ENCODE measurements around the gene PGM2. TPM values are rescaled to one million over a fixed set of nuclear protein-coding genes. Genes with fewer than 3 reads are reported as not detected.

Gene PGM2
- total and polyA plus RNA-seq, 2 experiments from 2014 or later = 11.2 to 17.9 TPM

DNA sequence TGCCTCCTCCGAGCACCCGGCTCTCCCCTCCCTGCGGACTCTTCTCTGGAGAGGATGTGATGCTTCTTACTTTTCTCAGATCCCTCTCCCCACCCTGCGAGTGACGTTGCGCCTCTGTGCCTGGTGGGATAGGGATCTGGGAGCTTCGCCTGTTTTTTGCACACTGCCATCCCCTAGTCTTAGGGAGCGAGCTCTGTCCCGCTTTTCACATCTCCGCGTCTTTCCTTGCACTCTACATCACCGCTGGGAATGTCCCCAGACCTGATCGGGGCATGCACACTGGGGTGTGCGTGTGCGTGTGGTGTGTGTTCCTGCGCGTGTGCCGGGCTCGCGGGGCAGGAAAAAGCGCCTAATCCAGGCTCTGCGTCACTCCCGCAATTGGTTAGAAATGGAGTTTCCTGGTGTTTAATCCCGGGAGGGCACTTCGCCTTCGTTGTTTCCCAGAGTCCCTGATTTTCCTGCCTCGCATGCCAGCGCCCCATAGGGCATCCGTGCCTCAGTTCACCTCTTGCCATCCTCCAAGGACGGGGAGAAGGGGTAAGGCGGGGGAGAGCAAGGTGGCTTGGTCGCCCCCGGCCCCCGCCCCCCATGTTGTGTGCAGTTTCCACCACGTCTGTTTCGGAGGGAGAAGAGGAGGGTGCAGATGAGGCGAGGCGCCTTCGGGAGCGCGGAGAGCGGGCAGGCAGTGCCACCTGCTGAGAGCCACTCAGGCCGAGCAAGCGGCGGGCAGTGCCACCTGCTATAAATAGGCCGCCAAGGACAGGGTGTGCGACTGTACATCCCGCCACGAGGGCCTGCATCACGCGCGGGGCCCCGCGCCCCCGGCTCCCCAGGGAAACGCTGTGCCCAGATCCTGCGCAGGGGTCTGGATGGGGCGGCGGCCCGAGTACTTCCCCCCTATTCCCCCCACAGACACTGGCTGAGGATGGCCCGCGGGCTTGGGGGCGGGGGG is 63.6 kb downstream of the PGM2 start:
- H3K27me3 ChIP-seq (replicated peaks; ENCODE audit: insufficient read depth) = peaks cover 55% of the 10 kb centered on the region
- no peaks in the 10 kb centered on the region for H3F3A ChIP-seq (ENCODE audit: insufficient read depth)
- no peaks in the 10 kb centered on the region for H3K79me2 ChIP-seq (ENCODE audit: insufficient read depth)
- H4K20me1 ChIP-seq (ENCODE audit: insufficient read depth) = no peaks in the 10 kb centered on the region
- peak overlapping the region; percentile 72 for H3K4me3 ChIP-seq
- no peaks in the 10 kb centered on the region for H3K9me2 ChIP-seq (ENCODE audit: insufficient read depth)
- DNase-seq = peak; percentile 27
- peak overlapping the region; percentile 62 for H3K4me2 ChIP-seq (ENCODE audit: unreplicated experiment)
- H3K9ac ChIP-seq = no peak overlapping the region
- no peaks in the 10 kb centered on the region for H3K36me3 ChIP-seq (ENCODE audit: low read depth)
- H2AFZ ChIP-seq = peak overlapping the region; percentile 69; the same call in 1 of the 2 replicates
- H3K27ac ChIP-seq = no peak overlapping the region
- H3K9me3 ChIP-seq (ENCODE audit: low read depth) = no peaks in the 10 kb centered on the region
- 2 to 4% methylated on average over 44 to 46 of the region's 63 CpGs for WGBS, 2 experiments (ENCODE audit: low coverage in 1 of 2, low lambda C conversion rate in 2 of 2, missing lambda C conversion rate in 2 of 2)
- in situ Hi-C loops (cut with MboI) = no loop called here
- TF ChIP-seq EZH2phosphoT487 (IDR thresholded peaks at IDR 0.05; ENCODE audit: insufficient read depth, low read depth) = no peak
- peak; percentile 4 for TF ChIP-seq EZH2 (IDR thresholded peaks at IDR 0.05; ENCODE audit: insufficient read depth, poor library complexity, severe bottlenecking)
- no peaks in the 10 kb centered on the region; the same call in 1 of the 2 replicates for H3K4me1 ChIP-seq (ENCODE audit: insufficient read depth)

GRCh38 chr4:37890801-37891259 is 64.3 kb downstream of the PGM2 start, which contains the start of gene TBC1D1:
Gene TBC1D1, plus strand, starts transcription at chr4:37891084. Its CDS starts 11,012 bp downstream, at chr4:37902096.
- DNase-seq = peak; percentile 31
- Histone ChIP-seq H3K9ac (no peak within 1 kb of the TSS), H3F3A (ENCODE audit: insufficient read depth) (no peaks in the 10 kb centered on the region), H3K9me2 (ENCODE audit: insufficient read depth) (no peaks in the 10 kb centered on the region), H3K36me3 (ENCODE audit: low read depth) (no peaks in the 10 kb centered on the region), H3K4me1 (ENCODE audit: insufficient read depth) (no peaks in the 10 kb centered on the region; the same call in 1 of the 2 replicates), H3K4me3 (peak within 1 kb of the TSS; percentile 72), H3K27ac (no peak within 1 kb of the TSS), H3K27me3 (replicated peaks; ENCODE audit: insufficient read depth) (peaks cover 55% of the 10 kb centered on the region), H4K20me1 (ENCODE audit: insufficient read depth) (no peaks in the 10 kb centered on the region), H3K79me2 (ENCODE audit: insufficient read depth) (no peaks in the 10 kb centered on the region), H3K4me2 (ENCODE audit: unreplicated experiment) (peak within 1 kb of the TSS; percentile 62), H2AFZ (peak within 1 kb of the TSS; percentile 69), H3K9me3 (ENCODE audit: low read depth) (no peaks in the 10 kb centered on the region)
- no peak for TF ChIP-seq EZH2phosphoT487 (IDR thresholded peaks at IDR 0.05; ENCODE audit: insufficient read depth, low read depth)
- no peak for TF ChIP-seq EZH2 (IDR thresholded peaks at IDR 0.05; ENCODE audit: insufficient read depth, poor library complexity, severe bottlenecking)
- WGBS, 2 experiments (ENCODE audit: low coverage in 1 of 2, low lambda C conversion rate in 2 of 2, missing lambda C conversion rate in 2 of 2) = 1% methylated on average over 17 to 41 of the region's 43 CpGs
- in situ Hi-C loops (cut with MboI) = no loop called here

GRCh38 chr4:37891260-37892159 is 65.0 kb downstream of the PGM2 start:
- Histone ChIP-seq H2AFZ (peak overlapping the region; percentile 69), H3K79me2 (ENCODE audit: insufficient read depth) (no peaks in the 10 kb centered on the region), H3K36me3 (ENCODE audit: low read depth) (no peaks in the 10 kb centered on the region), H3K27ac (no peak overlapping the region), H3K4me2 (ENCODE audit: unreplicated experiment) (peak overlapping the region; percentile 62), H3K27me3 (replicated peaks; ENCODE audit: insufficient read depth) (peaks cover 57% of the 10 kb centered on the region), H3K9me3 (ENCODE audit: low read depth) (no peaks in the 10 kb centered on the region), H3K9ac (no peak overlapping the region), H3K9me2 (ENCODE audit: insufficient read depth) (no peaks in the 10 kb centered on the region), H4K20me1 (ENCODE audit: insufficient read depth) (no peaks in the 10 kb centered on the region), H3F3A (ENCODE audit: insufficient read depth) (no peaks in the 10 kb centered on the region), H3K4me3 (peak overlapping the region; percentile 72), H3K4me1 (ENCODE audit: insufficient read depth) (no peaks in the 10 kb centered on the region; the same call in 1 of the 2 replicates)
- 0 to 2% methylated on average over 9 to 32 of the region's 49 CpGs for WGBS, 2 experiments (ENCODE audit: low coverage in 1 of 2, low lambda C conversion rate in 2 of 2, missing lambda C conversion rate in 2 of 2)
- in situ Hi-C loops (cut with MboI) = no loop called here
- DNase-seq = peak; percentile 25
- no peak for TF ChIP-seq EZH2 (IDR thresholded peaks at IDR 0.05; ENCODE audit: insufficient read depth, poor library complexity, severe bottlenecking)
- TF ChIP-seq EZH2phosphoT487 (IDR thresholded peaks at IDR 0.05; ENCODE audit: insufficient read depth, low read depth) = no peak

GRCh38 chr4:37892641-37893040 is 66.2 kb downstream of the PGM2 start:
- H3K36me3 ChIP-seq (ENCODE audit: low read depth) = no peaks in the 10 kb centered on the region
- H3K9me2 ChIP-seq (ENCODE audit: insufficient read depth) = no peaks in the 10 kb centered on the region
- H3K4me2 ChIP-seq (ENCODE audit: unreplicated experiment) = no peak overlapping the region
- no peak overlapping the region for H3K9ac ChIP-seq
- no peak overlapping the region for H3K27ac ChIP-seq
- no peaks in the 10 kb centered on the region for H3K79me2 ChIP-seq (ENCODE audit: insufficient read depth)
- H3K4me1 ChIP-seq (ENCODE audit: insufficient read depth) = no peaks in the 10 kb centered on the region; the same call in 1 of the 2 replicates
- 75 to 76% methylated on average over 5 of the region's 5 CpGs for WGBS, 2 experiments (ENCODE audit: low coverage in 1 of 2, low lambda C conversion rate in 2 of 2, missing lambda C conversion rate in 2 of 2)
- H3K27me3 ChIP-seq (replicated peaks; ENCODE audit: insufficient read depth) = peaks cover 60% of the 10 kb centered on the region
- H2AFZ ChIP-seq = no peak overlapping the region
- TF ChIP-seq EZH2 (IDR thresholded peaks at IDR 0.05; ENCODE audit: insufficient read depth, poor library complexity, severe bottlenecking) = no peak
- no peak for TF ChIP-seq EZH2phosphoT487 (IDR thresholded peaks at IDR 0.05; ENCODE audit: insufficient read depth, low read depth)
- no peaks in the 10 kb centered on the region for H3K9me3 ChIP-seq (ENCODE audit: low read depth)
- DNase-seq = no peak
- no peaks in the 10 kb centered on the region for H3F3A ChIP-seq (ENCODE audit: insufficient read depth)
- H4K20me1 ChIP-seq (ENCODE audit: insufficient read depth) = no peaks in the 10 kb centered on the region
- in situ Hi-C loops (cut with MboI) = no loop called here
- H3K4me3 ChIP-seq = no peak overlapping the region
